Measurements from ENCODE around the gene DNAH12.

DNA sequence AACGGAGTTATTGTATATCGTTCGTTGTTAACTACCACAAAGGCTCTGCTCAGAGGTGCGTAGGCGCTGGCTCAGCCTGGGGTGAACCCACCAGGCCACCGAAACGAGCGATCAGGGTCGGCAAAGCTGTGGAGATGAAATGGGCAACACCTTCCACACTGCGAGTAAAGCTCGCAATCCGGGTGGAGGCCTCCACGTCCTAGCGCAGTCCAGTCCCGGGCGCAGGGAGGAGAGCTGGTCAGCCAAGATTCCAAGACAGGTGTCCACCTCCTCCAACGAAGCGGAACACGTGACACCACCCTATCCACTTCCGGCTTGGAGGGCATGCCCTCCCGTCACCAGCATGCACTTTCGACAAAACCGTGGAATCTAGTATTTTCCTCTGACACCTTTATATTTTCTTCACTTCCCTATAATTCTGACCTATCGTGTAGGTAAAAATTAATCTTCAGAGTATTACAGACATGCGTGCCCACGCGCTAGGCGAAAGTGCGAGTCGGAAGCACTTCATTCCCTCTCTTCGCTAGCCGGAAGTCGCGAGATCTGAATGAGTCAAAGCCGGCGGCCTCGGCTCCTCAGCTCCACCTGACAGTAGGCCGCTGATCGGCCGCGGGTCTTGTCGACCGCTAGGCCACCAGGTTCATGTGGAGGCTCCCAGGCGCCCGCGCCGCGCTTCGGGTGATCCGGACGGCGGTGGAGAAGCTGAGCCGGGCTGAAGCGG, 11.8 kb upstream of the DNAH12 start, which contains the start of gene PDE12:
- TF ChIP-seq, protein P1, sequence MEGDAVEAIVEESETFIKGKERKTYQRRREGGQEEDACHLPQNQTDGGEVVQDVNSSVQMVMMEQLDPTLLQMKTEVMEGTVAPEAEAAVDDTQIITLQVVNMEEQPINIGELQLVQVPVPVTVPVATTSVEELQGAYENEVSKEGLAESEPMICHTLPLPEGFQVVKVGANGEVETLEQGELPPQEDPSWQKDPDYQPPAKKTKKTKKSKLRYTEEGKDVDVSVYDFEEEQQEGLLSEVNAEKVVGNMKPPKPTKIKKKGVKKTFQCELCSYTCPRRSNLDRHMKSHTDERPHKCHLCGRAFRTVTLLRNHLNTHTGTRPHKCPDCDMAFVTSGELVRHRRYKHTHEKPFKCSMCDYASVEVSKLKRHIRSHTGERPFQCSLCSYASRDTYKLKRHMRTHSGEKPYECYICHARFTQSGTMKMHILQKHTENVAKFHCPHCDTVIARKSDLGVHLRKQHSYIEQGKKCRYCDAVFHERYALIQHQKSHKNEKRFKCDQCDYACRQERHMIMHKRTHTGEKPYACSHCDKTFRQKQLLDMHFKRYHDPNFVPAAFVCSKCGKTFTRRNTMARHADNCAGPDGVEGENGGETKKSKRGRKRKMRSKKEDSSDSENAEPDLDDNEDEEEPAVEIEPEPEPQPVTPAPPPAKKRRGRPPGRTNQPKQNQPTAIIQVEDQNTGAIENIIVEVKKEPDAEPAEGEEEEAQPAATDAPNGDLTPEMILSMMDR (IDR thresholded peaks at IDR 0.05; ENCODE audit: low read depth, low read length): no peak
- peak; percentile 79 for TF ChIP-seq POLR2A (IDR thresholded peaks at IDR 0.05; ENCODE audit: extremely low read depth, insufficient read length)
- TF ChIP-seq, protein P2, sequence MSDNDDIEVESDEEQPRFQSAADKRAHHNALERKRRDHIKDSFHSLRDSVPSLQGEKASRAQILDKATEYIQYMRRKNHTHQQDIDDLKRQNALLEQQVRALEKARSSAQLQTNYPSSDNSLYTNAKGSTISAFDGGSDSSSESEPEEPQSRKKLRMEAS (IDR thresholded peaks at IDR 0.05; ENCODE audit: low read depth, low read length): peak; percentile 99
